Trophoblast cell (in vitro differentiated cells and primary cell): ENCODE results near the gene IL15.

Experiments
- DNase-seq, 2 donors: peaks; one replicate each; pipeline ENCODE4 v3.0.0-alpha.2; 2016
- H2AFZ ChIP-seq: 2 replicates; pipeline ENCODE4 v1.6.1; 2013; ENCODE audit warnings: low read length, moderate library complexity, mild to moderate bottlenecking; ENCODE audit not compliant: insufficient read depth, poor library complexity
- H2AK5ac ChIP-seq: 2 replicates; pipeline ENCODE4 v1.6.1; 2013; ENCODE audit warnings: mild to moderate bottlenecking, low read length
- H2BK120ac ChIP-seq: 2 replicates; pipeline ENCODE4 v1.6.1; 2013; ENCODE audit warnings: low read length, mild to moderate bottlenecking, moderate library complexity; ENCODE audit not compliant: insufficient read depth, poor library complexity
- H2BK12ac ChIP-seq: 2 replicates; pipeline ENCODE4 v1.6.1; 2013; ENCODE audit warnings: mild to moderate bottlenecking, low read length, moderate library complexity
- H2BK5ac ChIP-seq: 2 replicates; pipeline ENCODE4 v1.6.1; 2013; ENCODE audit warnings: low read length, low read depth, moderate library complexity, mild to moderate bottlenecking; ENCODE audit not compliant: poor library complexity
- H3K14ac ChIP-seq: 2 replicates; pipeline ENCODE4 v1.6.1; 2013; ENCODE audit warnings: mild to moderate bottlenecking, low read length
- H3K18ac ChIP-seq: 2 replicates; pipeline ENCODE4 v1.6.1; 2013; ENCODE audit warnings: mild to moderate bottlenecking, low read length
- H3K23ac ChIP-seq: 2 replicates; pipeline ENCODE4 v1.6.1; 2013; ENCODE audit warnings: low read length
- H3K27ac ChIP-seq: 2 replicates; pipeline ENCODE4 v1.5.1; 2013; ENCODE audit warnings: low read depth, mild to moderate bottlenecking, inconsistent platforms, low read length, moderate library complexity
- H3K27me3 ChIP-seq: 2 replicates; pipeline ENCODE4 v1.6.1; 2013; ENCODE audit warnings: inconsistent platforms, mild to moderate bottlenecking, low read length, moderate library complexity; ENCODE audit not compliant: insufficient read depth
- H3K36me3 ChIP-seq, 2 experiments: 1 replicate in 1 of 2; 2 replicates in 1 of 2; pipeline ENCODE4 v1.6.1; 2013; ENCODE audit warnings: low read length in 2 of 2, mild to moderate bottlenecking in 2 of 2, moderate library complexity in 1 of 2; ENCODE audit not compliant: insufficient read depth in 2 of 2, control insufficient read depth in 1 of 2
- H3K4ac ChIP-seq: 2 replicates; pipeline ENCODE4 v1.6.1; 2013; ENCODE audit warnings: low read depth, mild to moderate bottlenecking, low read length, moderate library complexity
- H3K4me1 ChIP-seq, 2 experiments: 1 replicate in 1 of 2; 2 replicates in 1 of 2; pipeline ENCODE4 v1.6.1; 2013; ENCODE audit warnings: low read length in 2 of 2, mild to moderate bottlenecking in 2 of 2, moderate library complexity in 1 of 2; ENCODE audit not compliant: insufficient read depth in 2 of 2, control insufficient read depth in 1 of 2
- H3K4me2 ChIP-seq: 2 replicates; pipeline ENCODE4 v1.6.1; 2013; ENCODE audit warnings: inconsistent platforms, mild to moderate bottlenecking, low read length, moderate library complexity
- H3K4me3 ChIP-seq: 2 replicates; pipeline ENCODE4 v1.5.1; 2013; ENCODE audit warnings: mild to moderate bottlenecking, low read depth, low read length, inconsistent platforms
- H3K79me1 ChIP-seq: one replicate; pipeline ENCODE4 v1.6.1; 2013; ENCODE audit warnings: low read length
- H3K79me2 ChIP-seq: 2 replicates; pipeline ENCODE4 v1.6.1; 2013; ENCODE audit warnings: low read length, mild to moderate bottlenecking; ENCODE audit not compliant: control insufficient read depth, insufficient read depth, poor library complexity
- H3K9ac ChIP-seq: 2 replicates; pipeline ENCODE4 v1.6.1; 2013; ENCODE audit warnings: mild to moderate bottlenecking, low read length
- H3K9me3 ChIP-seq: 2 replicates; pipeline ENCODE4 v1.6.1; 2013; ENCODE audit warnings: low read depth, mild to moderate bottlenecking, control low read depth, inconsistent platforms, low read length; ENCODE audit not compliant: insufficient read depth
- H4K12ac ChIP-seq: 2 replicates; pipeline ENCODE4 v1.6.1; 2013; ENCODE audit warnings: low read depth, mild to moderate bottlenecking, low read length, moderate library complexity
- H4K8ac ChIP-seq: 2 replicates; pipeline ENCODE4 v1.6.1; 2013; ENCODE audit warnings: low read depth, mild to moderate bottlenecking, low read length, moderate library complexity
- H4K91ac ChIP-seq: one replicate; pipeline ENCODE4 v1.6.1; 2013; ENCODE audit warnings: low read depth, mild to moderate bottlenecking, low read length, moderate library complexity
- WGBS: extraction: QIAGEN DNeasy Blood & Tissue Kit; methylation state at CpG from one replicate; pipeline ENCODE4 v1.1.7; 2013; ENCODE audit warnings: missing lambda C conversion rate; ENCODE audit not compliant: insufficient read length, insufficient coverage; ENCODE audit errors: extremely low coverage; 5-methylcytosine and 5-hydroxymethylcytosine counted together

The IL15 gene

GRCh38 chr4:141771889-141772830, 135.8 kb downstream of the IL15 start:
- Histone ChIP-seq H3K27me3 (no peaks in the 10 kb centered on the region), H3K9me3 (no peaks in the 10 kb centered on the region), H4K91ac (no peak overlapping the region), H3K4me1 (no peaks in the 10 kb centered on the region), H2BK120ac (no peak overlapping the region), H3K79me2 (no peaks in the 10 kb centered on the region), H3K79me1 (no peaks in the 10 kb centered on the region), H3K4me2 (no peak overlapping the region), H4K12ac (no peak overlapping the region), H2AFZ (no peak overlapping the region), H3K36me3 (no peaks in the 10 kb centered on the region), H3K23ac (no peak overlapping the region), H2BK5ac (no peak overlapping the region), H4K8ac (no peak overlapping the region), H3K27ac (no peak overlapping the region), H3K9ac (no peak overlapping the region), H3K18ac (no peak overlapping the region), H2AK5ac (no peak overlapping the region), H3K4ac (no peak overlapping the region), H3K4me3 (no peak overlapping the region), H3K14ac (no peak overlapping the region), H2BK12ac (no peak overlapping the region)
- DNase-seq: no peak
- no CpG with 5 or more reads among the region's 10 CpGs for WGBS

- Histone ChIP-seq H3K27me3 (no peaks in the 10 kb centered on the region), H3K79me1 (no peaks in the 10 kb centered on the region), H2AFZ (no peak overlapping the region), H3K4me3 (no peak overlapping the region), H3K4ac (no peak overlapping the region), H4K8ac (no peak overlapping the region), H3K79me2 (no peaks in the 10 kb centered on the region), H3K4me2 (no peak overlapping the region), H4K91ac (no peak overlapping the region), H3K4me1 (no peaks in the 10 kb centered on the region), H4K12ac (no peak overlapping the region), H2BK12ac (no peak overlapping the region), H3K27ac (no peak overlapping the region), H3K14ac (no peak overlapping the region), H3K23ac (no peak overlapping the region), H2BK5ac (no peak overlapping the region), H3K36me3 (no peaks in the 10 kb centered on the region), H3K18ac (no peak overlapping the region), H2AK5ac (no peak overlapping the region), H2BK120ac (no peak overlapping the region), H3K9me3 (no peaks in the 10 kb centered on the region), H3K9ac (no peak overlapping the region)
- DNase-seq: no peak
- no CpG with 5 or more reads among the region's 2 CpGs for WGBS
Measured at GRCh38 chr4:141772838-141773237, 136.5 kb downstream of the IL15 start.

GRCh38 chr4:141782205-141782604, 145.8 kb downstream of the IL15 start:
- no peak overlapping the region for H3K14ac ChIP-seq
- DNase-seq: no peak
- H2AK5ac ChIP-seq: no peak overlapping the region
- no peak overlapping the region for H3K4ac ChIP-seq
- no peak overlapping the region for H3K9ac ChIP-seq
- no peak overlapping the region for H3K4me3 ChIP-seq
- no peak overlapping the region for H4K91ac ChIP-seq
- H2AFZ ChIP-seq: no peak overlapping the region
- H3K18ac ChIP-seq: no peak overlapping the region
- H4K12ac ChIP-seq: no peak overlapping the region
- no peak overlapping the region for H3K27ac ChIP-seq
- no peak overlapping the region for H2BK120ac ChIP-seq
- no peaks in the 10 kb centered on the region for H3K79me2 ChIP-seq
- H2BK5ac ChIP-seq: no peak overlapping the region
- no peaks in the 10 kb centered on the region for H3K4me1 ChIP-seq
- H3K9me3 ChIP-seq: no peaks in the 10 kb centered on the region
- no peaks in the 10 kb centered on the region for H3K79me1 ChIP-seq
- H4K8ac ChIP-seq: no peak overlapping the region
- no peak overlapping the region for H2BK12ac ChIP-seq
- no peaks in the 10 kb centered on the region for H3K27me3 ChIP-seq
- no peak overlapping the region for H3K4me2 ChIP-seq
- H3K23ac ChIP-seq: no peak overlapping the region
- H3K36me3 ChIP-seq: no peaks in the 10 kb centered on the region
